Thyroid gland (tissue), 4 donors: ENCODE measurements around the gene NTN5.
A peak's percentile ranks its signal among the peaks of the same experiment; 100 is the strongest.

Experiments
- CTCF ChIP-seq, 6 experiments: fragments of 200-600 bp in 3 of 6; fragments of 450-650 bp in 3 of 6; sonication (generic) in 3 of 6; IDR thresholded peaks; one replicate each; pipeline ENCODE4 v1.5.1; 2016 to 2019; ENCODE audit warnings: antibody characterized with exemption in 6 of 6, mild to moderate bottlenecking in 2 of 6, inconsistent platforms in 1 of 6, moderate library complexity in 1 of 6
- POLR2A ChIP-seq, 2 donors: fragments of 450-650 bp; IDR thresholded peaks; one replicate each; pipeline ENCODE4 v1.6.1; 2017; ENCODE audit warnings: antibody characterized with exemption in 2 of 2, mild to moderate bottlenecking in 2 of 2, moderate library complexity in 1 of 2

GRCh38 chr19:48634424-48635262 lies 38.2 kb downstream of the NTN5 start:
- TF ChIP-seq CTCF (IDR thresholded peaks at IDR 0.05) (peak in 1 of 6 experiments; percentile 33), POLR2A (IDR thresholded peaks at IDR 0.05) (peak; percentile 78 to 93)
